Bronchial epithelial cell (primary cell): ENCODE data around the gene ZNF827. TPM values are rescaled to one million over a fixed set of nuclear protein-coding genes. Genes with fewer than 3 reads are reported as not detected.

Source experiments
- DNase-seq: peaks from one replicate; pipeline ENCODE4 v3.0.0-alpha.2; 2010; ENCODE audit warnings: low read depth
- FAIRE-seq: peaks from 2 replicates; lab custom pipeline; 2011; peaks lifted over from hg19 to GRCh38; lab: Jason Lieb, UNC
- H3K27me3 ChIP-seq: 2 replicates; pipeline ENCODE4 v1.5.1; 2011; ENCODE audit warnings: low read length; ENCODE audit not compliant: control insufficient read depth, insufficient read depth
- H3K36me3 ChIP-seq: 2 replicates; pipeline ENCODE4 v1.5.1; 2011; ENCODE audit warnings: low read length; ENCODE audit not compliant: control insufficient read depth, insufficient read depth
- H3K4me3 ChIP-seq: 2 replicates; pipeline ENCODE4 v1.5.1; 2011; ENCODE audit warnings: mild to moderate bottlenecking, low read depth, low read length, control low read depth
- total RNA-seq: library from RNA; depleted of rRNA; stranded (reverse); fragments of >200 nt; gene quantifications from 2 replicates; pipeline ENCODE4 v1.2.1, GENCODE V29; 2014
- TF ChIP-seq, protein P1 (sequence below): IDR thresholded peaks from 2 replicates; pipeline ENCODE4 v1.5.1; 2011; ENCODE audit warnings: mild to moderate bottlenecking, moderate library complexity, low read length, control low read depth, inconsistent platforms; ENCODE audit not compliant: insufficient read depth, severe bottlenecking

ZNF827 gene
- total RNA-seq, 1 donor from 2014 or later = 2.1 TPM

DNA sequence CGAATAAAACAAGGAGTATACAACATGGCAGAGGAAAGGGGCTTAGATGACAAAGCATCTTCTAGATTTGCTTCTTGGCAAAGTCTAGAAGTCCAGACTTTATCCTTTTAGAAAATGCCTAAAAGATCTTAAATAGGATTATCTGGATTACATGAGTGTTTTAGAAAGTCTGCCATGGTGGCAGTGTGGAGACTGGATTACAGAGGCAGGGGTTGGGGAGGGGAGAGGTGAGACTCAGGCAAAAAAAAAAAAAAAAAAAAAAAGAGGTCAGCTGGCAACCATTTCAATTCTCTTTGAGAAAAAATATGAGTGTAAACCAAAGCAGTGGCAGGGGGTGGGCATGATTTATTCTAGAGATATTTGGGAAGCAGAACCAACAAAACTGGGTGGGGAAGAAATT is 17.4 kb downstream of the ZNF827 start:
- no peak for FAIRE-seq
- no peaks in the 10 kb centered on the region for H3K27me3 ChIP-seq
- no peak overlapping the region for H3K4me3 ChIP-seq

DNA sequence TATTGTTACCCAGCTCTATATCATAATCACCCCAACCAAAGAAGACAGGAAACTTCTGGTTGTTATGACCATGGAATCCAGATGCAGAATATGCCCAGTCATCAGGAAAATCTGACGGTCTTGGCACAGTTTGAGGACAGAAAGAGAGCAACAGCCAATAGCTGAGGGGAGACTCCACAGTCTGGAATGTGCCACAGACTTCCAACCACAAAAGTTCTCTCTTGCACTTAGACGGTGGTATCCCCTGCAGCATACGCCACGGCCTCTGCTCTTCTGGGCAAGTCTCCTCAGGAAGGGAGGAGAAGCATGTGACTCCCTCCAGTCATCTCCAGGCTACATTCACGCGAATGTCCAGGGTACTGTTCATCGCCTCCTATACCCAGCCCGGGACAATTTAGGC is 18.4 kb downstream of the ZNF827 start:
- no peaks in the 10 kb centered on the region for H3K27me3 ChIP-seq
- TF ChIP-seq, protein P1, sequence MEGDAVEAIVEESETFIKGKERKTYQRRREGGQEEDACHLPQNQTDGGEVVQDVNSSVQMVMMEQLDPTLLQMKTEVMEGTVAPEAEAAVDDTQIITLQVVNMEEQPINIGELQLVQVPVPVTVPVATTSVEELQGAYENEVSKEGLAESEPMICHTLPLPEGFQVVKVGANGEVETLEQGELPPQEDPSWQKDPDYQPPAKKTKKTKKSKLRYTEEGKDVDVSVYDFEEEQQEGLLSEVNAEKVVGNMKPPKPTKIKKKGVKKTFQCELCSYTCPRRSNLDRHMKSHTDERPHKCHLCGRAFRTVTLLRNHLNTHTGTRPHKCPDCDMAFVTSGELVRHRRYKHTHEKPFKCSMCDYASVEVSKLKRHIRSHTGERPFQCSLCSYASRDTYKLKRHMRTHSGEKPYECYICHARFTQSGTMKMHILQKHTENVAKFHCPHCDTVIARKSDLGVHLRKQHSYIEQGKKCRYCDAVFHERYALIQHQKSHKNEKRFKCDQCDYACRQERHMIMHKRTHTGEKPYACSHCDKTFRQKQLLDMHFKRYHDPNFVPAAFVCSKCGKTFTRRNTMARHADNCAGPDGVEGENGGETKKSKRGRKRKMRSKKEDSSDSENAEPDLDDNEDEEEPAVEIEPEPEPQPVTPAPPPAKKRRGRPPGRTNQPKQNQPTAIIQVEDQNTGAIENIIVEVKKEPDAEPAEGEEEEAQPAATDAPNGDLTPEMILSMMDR = no peak
- no peaks in the 10 kb centered on the region for H3K36me3 ChIP-seq
- no peak for DNase-seq
- no peak overlapping the region for H3K4me3 ChIP-seq
- peak; percentile 28 for FAIRE-seq

More for the DNA sequence above, 17.4 kb downstream of the ZNF827 start:
- TF ChIP-seq, protein P1 = no peak
- H3K36me3 ChIP-seq = no peaks in the 10 kb centered on the region
- DNase-seq = no peak

DNA sequence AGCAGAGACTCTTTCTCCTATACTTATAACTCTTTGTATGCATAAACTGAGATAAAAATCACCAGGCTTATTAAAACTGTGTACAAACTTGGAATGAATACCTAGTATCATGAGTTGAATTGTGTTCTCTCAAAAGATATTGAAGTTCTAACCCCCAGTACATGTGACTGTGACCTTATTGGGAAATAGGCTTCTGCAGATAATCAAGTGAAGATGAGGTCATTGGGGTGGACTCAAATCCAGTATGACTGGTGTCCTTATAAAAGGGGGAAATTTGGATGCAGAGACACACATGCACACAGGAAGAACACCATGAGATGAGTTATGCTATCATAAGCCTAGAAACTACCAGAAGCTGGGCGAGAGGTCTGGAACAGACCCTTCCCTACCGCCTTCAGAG is 26.2 kb downstream of the ZNF827 start:
- Histone ChIP-seq H3K27me3 (no peaks in the 10 kb centered on the region), H3K4me3 (no peak overlapping the region), H3K36me3 (no peaks in the 10 kb centered on the region)
- TF ChIP-seq, protein P1 = no peak
- no peak for FAIRE-seq
- DNase-seq = no peak

DNA sequence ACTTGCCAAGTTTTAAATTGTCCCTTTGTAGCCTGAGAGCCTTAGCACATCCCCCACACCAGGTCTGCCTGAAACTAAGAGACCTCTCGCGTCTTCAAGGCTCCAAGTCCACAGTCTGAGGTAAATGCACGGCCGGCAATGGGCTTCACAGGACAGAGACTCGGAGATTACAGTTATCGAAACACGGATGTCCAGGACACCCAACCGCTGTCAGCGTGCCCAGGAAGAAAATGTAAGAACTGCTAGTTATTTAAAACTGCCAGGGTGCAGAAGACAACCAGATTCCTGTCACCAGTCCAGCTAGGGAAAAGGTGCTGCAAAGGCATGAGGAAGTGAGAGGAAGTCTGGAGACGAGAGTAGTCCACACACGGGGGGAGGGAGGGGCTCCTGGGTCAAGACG is 28.9 kb downstream of the ZNF827 start:
- no peaks in the 10 kb centered on the region for H3K27me3 ChIP-seq
- DNase-seq (peak; percentile 37), FAIRE-seq (no peak)
- TF ChIP-seq, protein P1 = no peak
- H3K36me3 ChIP-seq = no peaks in the 10 kb centered on the region
- H3K4me3 ChIP-seq = peak overlapping the region; percentile 38

DNA sequence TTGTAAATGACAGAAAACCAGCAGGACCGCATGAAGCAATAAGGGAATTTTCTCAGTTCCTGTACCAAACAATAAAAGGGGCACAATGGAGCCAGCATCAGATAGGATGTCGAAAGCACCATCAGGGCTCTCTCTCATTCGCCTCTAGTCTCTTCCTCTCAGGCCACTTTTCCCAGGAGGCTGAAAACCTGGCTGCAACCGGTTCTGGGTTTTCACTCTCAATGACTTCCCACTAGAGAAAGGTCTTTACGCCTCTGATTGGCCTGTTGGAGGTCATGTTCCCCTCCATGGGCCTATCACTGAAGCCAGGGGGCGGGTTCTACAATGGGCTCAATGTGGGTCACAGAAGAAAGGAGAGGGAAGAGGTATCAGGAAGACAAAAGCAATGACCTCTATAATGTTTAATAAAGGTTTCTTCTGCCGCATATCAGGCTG is 29.3 kb downstream of the ZNF827 start:
- H3K27me3 ChIP-seq = no peaks in the 10 kb centered on the region
- DNase-seq = peak; percentile 79
- H3K4me3 ChIP-seq = peak overlapping the region; percentile 38
- H3K36me3 ChIP-seq = no peaks in the 10 kb centered on the region
- FAIRE-seq = no peak
- TF ChIP-seq, protein P1 = no peak

DNA sequence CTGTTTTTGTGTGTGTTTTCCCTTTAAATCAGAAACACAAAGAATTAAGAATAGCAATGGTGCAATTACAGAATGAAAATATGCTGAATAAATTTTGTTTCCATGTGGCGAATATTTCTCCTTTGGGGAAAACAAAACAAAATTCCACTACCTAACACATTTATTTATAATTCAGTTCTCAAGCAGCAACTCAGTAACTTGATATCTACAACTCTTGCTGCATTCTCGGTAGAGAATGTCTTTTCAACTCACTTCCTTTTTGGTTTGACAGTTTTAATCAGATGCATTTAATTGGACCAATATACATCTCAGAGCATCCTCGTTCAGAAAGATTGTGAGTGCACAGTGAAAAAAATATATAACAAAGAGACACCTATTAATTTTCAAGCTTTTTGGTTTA is 30.8 kb downstream of the ZNF827 start:
- TF ChIP-seq, protein P1 = no peak
- Histone ChIP-seq H3K4me3 (no peak overlapping the region), H3K27me3 (no peaks in the 10 kb centered on the region), H3K36me3 (peaks cover under 1% of the 10 kb centered on the region)
- FAIRE-seq = no peak
- DNase-seq = no peak
